ENCODE measurements around the gene NKAIN1.

DNA sequence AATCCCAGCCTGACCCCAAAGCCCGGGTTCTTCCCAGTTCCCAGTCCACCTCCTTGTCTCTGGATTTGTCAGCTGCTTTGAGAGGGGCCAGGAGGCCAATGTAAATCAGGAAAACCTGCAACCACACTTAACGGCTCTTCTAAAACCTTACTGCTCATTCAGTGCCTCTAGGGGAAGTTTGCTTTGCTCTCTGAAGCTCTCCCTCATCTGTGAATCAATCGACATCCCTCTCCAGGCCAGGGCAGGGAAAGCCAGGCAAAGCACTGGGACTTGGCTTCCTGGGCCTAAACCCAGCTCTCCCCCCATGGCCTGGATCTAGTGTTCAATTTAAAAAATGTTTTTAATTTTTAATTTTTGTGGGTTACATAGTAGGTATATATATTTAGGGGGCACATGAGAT, 9.3 kb downstream of the NKAIN1 start:
- TF ChIP-seq, protein P1, sequence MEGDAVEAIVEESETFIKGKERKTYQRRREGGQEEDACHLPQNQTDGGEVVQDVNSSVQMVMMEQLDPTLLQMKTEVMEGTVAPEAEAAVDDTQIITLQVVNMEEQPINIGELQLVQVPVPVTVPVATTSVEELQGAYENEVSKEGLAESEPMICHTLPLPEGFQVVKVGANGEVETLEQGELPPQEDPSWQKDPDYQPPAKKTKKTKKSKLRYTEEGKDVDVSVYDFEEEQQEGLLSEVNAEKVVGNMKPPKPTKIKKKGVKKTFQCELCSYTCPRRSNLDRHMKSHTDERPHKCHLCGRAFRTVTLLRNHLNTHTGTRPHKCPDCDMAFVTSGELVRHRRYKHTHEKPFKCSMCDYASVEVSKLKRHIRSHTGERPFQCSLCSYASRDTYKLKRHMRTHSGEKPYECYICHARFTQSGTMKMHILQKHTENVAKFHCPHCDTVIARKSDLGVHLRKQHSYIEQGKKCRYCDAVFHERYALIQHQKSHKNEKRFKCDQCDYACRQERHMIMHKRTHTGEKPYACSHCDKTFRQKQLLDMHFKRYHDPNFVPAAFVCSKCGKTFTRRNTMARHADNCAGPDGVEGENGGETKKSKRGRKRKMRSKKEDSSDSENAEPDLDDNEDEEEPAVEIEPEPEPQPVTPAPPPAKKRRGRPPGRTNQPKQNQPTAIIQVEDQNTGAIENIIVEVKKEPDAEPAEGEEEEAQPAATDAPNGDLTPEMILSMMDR (IDR thresholded peaks at IDR 0.05; ENCODE audit: low read depth, low read length) = no peak
- TF ChIP-seq POLR2A (IDR thresholded peaks at IDR 0.05; ENCODE audit: extremely low read depth, insufficient read length) = no peak
